ENCODE results near the gene PLD4. TPM values are rescaled to one million over a fixed set of nuclear protein-coding genes. Genes with fewer than 3 reads are reported as not detected.

The PLD4 gene
- polyA plus RNA-seq, 1 experiment: 0.01 TPM

GRCh38 chr14:104975481-104976197, 51.0 kb downstream of the PLD4 start:
- CTCF ChIA-PET: interaction anchor here (0.6 to 6.2 kb wide), 27 partner anchors 9 to 420 kb away, joined by 3 to 127 read pairs (median 4); partner anchors contain the start of gene CLBA1
- no peak for DNase-seq (ENCODE audit: low read depth, low spot score)
- POLR2A ChIA-PET: no interaction called here
- Histone ChIP-seq H3K27me3 (ENCODE audit: control insufficient read depth, insufficient read depth, low read length) (no peaks in the 10 kb centered on the region), H3K4me3 (ENCODE audit: low read depth, low read length) (no peak overlapping the region), H3K27ac (ENCODE audit: low read depth, low read length) (no peak overlapping the region), H3K9me3 (ENCODE audit: control insufficient read depth, insufficient read depth, low read length) (no peaks in the 10 kb centered on the region; the same call in 1 of the 2 replicates)
- no peak for TF ChIP-seq CTCF (IDR thresholded peaks at IDR 0.05; ENCODE audit: low read depth, low read length)

- Histone ChIP-seq H3K27ac (ENCODE audit: low read depth, low read length) (no peak overlapping the region), H3K4me3 (ENCODE audit: low read depth, low read length) (no peak overlapping the region), H3K27me3 (ENCODE audit: control insufficient read depth, insufficient read depth, low read length) (no peaks in the 10 kb centered on the region), H3K9me3 (ENCODE audit: control insufficient read depth, insufficient read depth, low read length) (no peaks in the 10 kb centered on the region; the same call in 1 of the 2 replicates)
- peak; percentile 46 for DNase-seq (ENCODE audit: low read depth, low spot score)
- POLR2A ChIA-PET: no interaction called here
- CTCF ChIA-PET: interaction anchor here (0.6 to 6.2 kb wide), 20 partner anchors 8 to 420 kb away, joined by 3 to 127 read pairs (median 4); partner anchors contain the start of gene CLBA1
- TF ChIP-seq CTCF (IDR thresholded peaks at IDR 0.05; ENCODE audit: low read depth, low read length): peak; percentile 92
Observed at GRCh38 chr14:104976198-104977007, 51.7 kb downstream of the PLD4 start.

GRCh38 chr14:104977008-104977680, 52.5 kb downstream of the PLD4 start:
- Histone ChIP-seq H3K27me3 (ENCODE audit: control insufficient read depth, insufficient read depth, low read length) (no peaks in the 10 kb centered on the region), H3K27ac (ENCODE audit: low read depth, low read length) (no peak overlapping the region), H3K9me3 (ENCODE audit: control insufficient read depth, insufficient read depth, low read length) (no peaks in the 10 kb centered on the region; the same call in 1 of the 2 replicates), H3K4me3 (ENCODE audit: low read depth, low read length) (peak overlapping the region; percentile 58)
- DNase-seq (ENCODE audit: low read depth, low spot score): no peak
- TF ChIP-seq CTCF (IDR thresholded peaks at IDR 0.05; ENCODE audit: low read depth, low read length): no peak
- POLR2A ChIA-PET: no interaction called here
- CTCF ChIA-PET: interaction anchor here (1.3 to 6.2 kb wide), 3 partner anchors 7 to 69 kb away, joined by 3 to 127 read pairs (median 16); no protein-coding TSS in a partner anchor

- ChIA-PET POLR2A (interaction anchor here (0.5 kb wide), 1 partner anchor 89 kb away, joined by 3 read pairs; no protein-coding TSS in a partner anchor), CTCF (interaction anchor here (0.6 to 6.2 kb wide), 2 partner anchors 68 kb away, joined by 4 to 127 read pairs; no protein-coding TSS in a partner anchor)
- TF ChIP-seq CTCF (IDR thresholded peaks at IDR 0.05; ENCODE audit: low read depth, low read length): no peak
- Histone ChIP-seq H3K27ac (ENCODE audit: low read depth, low read length) (no peak within 1 kb of the TSS), H3K9me3 (ENCODE audit: control insufficient read depth, insufficient read depth, low read length) (no peaks in the 10 kb centered on the region; the same call in 1 of the 2 replicates), H3K27me3 (ENCODE audit: control insufficient read depth, insufficient read depth, low read length) (peaks cover 2% of the 10 kb centered on the region), H3K4me3 (ENCODE audit: low read depth, low read length) (peak within 1 kb of the TSS; percentile 58)
- peak; percentile 20 for DNase-seq (ENCODE audit: low read depth, low spot score)
Observed at GRCh38 chr14:104977681-104978653, 53.3 kb downstream of the PLD4 start, which contains the start of gene AHNAK2. AHNAK2 (minus strand) TSS chr14:104978374; CDS start chr14:104978237, 137 bp downstream.
